ENCODE measurements around the gene FBXO24. TPM values are rescaled to one million over a fixed set of nuclear protein-coding genes. Genes with fewer than 3 reads are reported as not detected.

FBXO24 gene
- total and polyA plus RNA-seq, 2 of the 4 experiments (the other 2 are of a cell fraction), result 0.43 to 0.54 TPM

GRCh38 chr7:100568896-100569844 is 17.0 kb upstream of the FBXO24 start:
- H3K9me1 ChIP-seq (ENCODE audit: insufficient read depth, low read length), result peaks cover 4% of the 10 kb centered on the region; the same call in 1 of the 2 replicates

More at GRCh38 chr7:100568896-100569844, 17.0 kb upstream of the FBXO24 start:
- intact Hi-C loops (cut with micrococcal nuclease), result no loop called here
- Histone ChIP-seq H3K56ac (ENCODE audit: extremely low read depth, insufficient read depth, low read length) (no peak overlapping the region), H2BK120ac (ENCODE audit: low read depth, low read length) (no peak overlapping the region), H2BK20ac (ENCODE audit: low read depth, low read length) (no peak overlapping the region), H2AFZ (replicated peaks; ENCODE audit: low read length, poor library complexity) (peak overlapping the region; percentile 82), H3K18ac (ENCODE audit: low read depth, low read length) (no peak overlapping the region), H2BK15ac (ENCODE audit: low read depth, low read length) (no peak overlapping the region), H4K8ac (ENCODE audit: low read depth in 2 of 2, low read length in 2 of 2) (peak overlapping the region in 1 of 2 experiments; percentile 10; a peak in 1 of 4 replicates), H2BK5ac (ENCODE audit: low read depth, low read length, poor library complexity, severe bottlenecking) (no peak overlapping the region), H3K27me3 (ENCODE audit: control insufficient read depth, insufficient read depth, low read length) (peaks cover 3% of the 10 kb centered on the region; the same call in 1 of the 2 replicates), H3K14ac (replicated peaks; ENCODE audit: low read depth, low read length) (no peak overlapping the region), H3K79me1 (ENCODE audit: low read depth in 1 of 2, low read length in 2 of 2) (no peaks in the 10 kb centered on the region), H3K4ac (ENCODE audit: low read depth, low read length) (no peak overlapping the region), H2AK5ac (ENCODE audit: low read depth, low read length) (no peak overlapping the region), H4K5ac (ENCODE audit: low read depth, low read length) (no peak overlapping the region), H3K9me3 (ENCODE audit: control insufficient read depth, insufficient read depth, low read length) (no peaks in the 10 kb centered on the region), H3K4me2 (ENCODE audit: low read depth, low read length) (no peak overlapping the region), H3K9ac (ENCODE audit: low read depth, low read length) (no peak overlapping the region), H3K4me1 (ENCODE audit: control insufficient read depth, insufficient read depth, low read length) (peaks cover 2% of the 10 kb centered on the region; the same call in 1 of the 2 replicates), H3K36me3 (ENCODE audit: control insufficient read depth, insufficient read depth, low read length) (peaks cover 5% of the 10 kb centered on the region; the same call in 1 of the 2 replicates), H4K91ac (ENCODE audit: insufficient read depth, low read depth, low read length) (no peak overlapping the region), H4K20me1 (ENCODE audit: insufficient read depth, low read length) (no peaks in the 10 kb centered on the region), H2AK9ac (replicated peaks; ENCODE audit: low read depth, low read length, poor library complexity) (peak overlapping the region; percentile 90), H3K4me3 (ENCODE audit: insufficient read depth, low read depth, low read length) (no peak overlapping the region), H3K23ac (ENCODE audit: low read depth, low read length) (no peak overlapping the region), H3K27ac (ENCODE audit: insufficient read depth, low read length) (no peak overlapping the region)
- no TSS peak for BruUV-seq (replicated peaks)
- DNase-seq (no peak), ATAC-seq (ENCODE audit: low read depth) (peak; percentile 38)
- TF ChIP-seq MAFK (IDR thresholded peaks at IDR 0.05; ENCODE audit: low read depth, low read length), result no peak
- TF ChIP-seq CHD1 (IDR thresholded peaks at IDR 0.05; ENCODE audit: low read depth, low read length), result no peak
- TF ChIP-seq CTCF (conservative IDR thresholded peaks at IDR 0.05; ENCODE audit: low read depth, low read length), result peak; percentile 24; the same call in 1 of the 2 replicates
- TF ChIP-seq BHLHE40 (IDR thresholded peaks at IDR 0.05; ENCODE audit: low read depth, low read length), result no peak
- TF ChIP-seq USF2 (IDR thresholded peaks at IDR 0.05; ENCODE audit: low read depth, low read length), result peak; percentile 35
- in situ Hi-C loops (cut with MboI; ENCODE audit: low sequenced_read_pairs), result loop anchor here (5.0 kb wide), 1 partner anchor 98 kb away; no protein-coding TSS in a partner anchor
- POLR2A ChIA-PET (ENCODE audit: unreplicated experiment), result interaction anchor here (0.5 kb wide), 1 partner anchor 108 kb away, joined by 6 read pairs; no protein-coding TSS in a partner anchor
- CTCF ChIA-PET, result no interaction called here
- 49% methylated on average over 10 of the region's 36 CpGs; no CpG with 5 or more reads in 1 of the 2 experiments for WGBS, 2 experiments (ENCODE audit: extremely low coverage in 2 of 2, insufficient read length in 1 of 2)
- dilution Hi-C loops (cut with HindIII; ENCODE audit: low sequenced_read_pairs, unreplicated experiment), result no loop called here

All from IMR-90 (cell line).